AG10803 (cell line): ENCODE measurements around the gene P2RY10.
"Not testable (repeated sequence)": the region's sequence is repeated elsewhere in the genome, so short reads cannot be mapped to it uniquely, and the experiment has no call there.

Experiments
- DNase-seq: peaks from one replicate; pipeline ENCODE4 v3.0.0; 2010; ENCODE audit warnings: low read depth
- H3K4me3 ChIP-seq: 2 replicates; pipeline ENCODE4 v1.5.1; 2011; ENCODE audit warnings: mild to moderate bottlenecking, low read length, control low read depth
- CTCF ChIP-seq: conservative IDR thresholded peaks from 2 replicates; pipeline ENCODE4 v1.5.1; 2011; ENCODE audit warnings: mild to moderate bottlenecking, low read length, control low read depth, inconsistent platforms

Gene P2RY10

GRCh38 chrX:78964598-78964997 is 19.4 kb downstream of the P2RY10 start:
- no peak for TF ChIP-seq CTCF
- no peak for DNase-seq
- H3K4me3 ChIP-seq: no peak overlapping the region

- H3K4me3 ChIP-seq: no peak overlapping the region
- DNase-seq: no peak
- TF ChIP-seq CTCF: no peak
Measured at GRCh38 chrX:78979789-78980464, 34.7 kb downstream of the P2RY10 start.

- no peak for TF ChIP-seq CTCF
- no peak overlapping the region for H3K4me3 ChIP-seq
- no peak for DNase-seq
Measured at GRCh38 chrX:78989349-78989748, 44.2 kb downstream of the P2RY10 start.

GRCh38 chrX:78997870-78998558 is 52.8 kb downstream of the P2RY10 start:
- H3K4me3 ChIP-seq: no peak overlapping the region
- DNase-seq: no peak
- TF ChIP-seq CTCF: no peak

GRCh38 chrX:79007540-79007939 is 62.3 kb downstream of the P2RY10 start:
- H3K4me3 ChIP-seq, DNase-seq: not testable (repeated sequence)
